Measurements from ENCODE around the gene MARCO. TPM values are rescaled to one million over a fixed set of nuclear protein-coding genes. Genes with fewer than 3 reads are reported as not detected.
"Not testable (repeated sequence)": the region's sequence is repeated elsewhere in the genome, so short reads cannot be mapped to it uniquely, and the experiment has no call there.

The MARCO gene
- total RNA-seq, 2 donors from 2014 or later = not detected

- DNase-seq (no peak), ATAC-seq (no peak)
- H3K27me3 Mint-ChIP-seq = peaks cover 42% of the 10 kb centered on the region
- no peak overlapping the region for H3K27ac Mint-ChIP-seq
- H3K9me3 ChIP-seq (ENCODE audit: control insufficient read depth, low read length, poor library complexity, severe bottlenecking) = no peaks in the 10 kb centered on the region
- peaks cover 2% of the 10 kb centered on the region for H3K36me3 Mint-ChIP-seq (ENCODE audit: low read depth)
- peaks cover 2% of the 10 kb centered on the region for H3K4me1 Mint-ChIP-seq
- no peak overlapping the region for H3K4me3 Mint-ChIP-seq
Observed at GRCh38 chr2:118987886-118988285, 45.9 kb downstream of the MARCO start.

- Mint-ChIP-seq H3K4me3 (no peak overlapping the region), H3K4me1 (peaks cover 5% of the 10 kb centered on the region), H3K36me3 (ENCODE audit: low read depth) (peaks cover 2% of the 10 kb centered on the region), H3K27me3 (peaks cover 41% of the 10 kb centered on the region), H3K27ac (no peak overlapping the region)
- ATAC-seq = no peak
- DNase-seq = no peak
- no peaks in the 10 kb centered on the region for H3K9me3 ChIP-seq (ENCODE audit: control insufficient read depth, low read length, poor library complexity, severe bottlenecking)
Observed at GRCh38 chr2:118988706-118989105, 46.7 kb downstream of the MARCO start.

GRCh38 chr2:118989481-118989880, 47.5 kb downstream of the MARCO start:
- Mint-ChIP-seq H3K4me3 (no peak overlapping the region), H3K27ac (no peak overlapping the region), H3K27me3 (peaks cover 39% of the 10 kb centered on the region), H3K36me3 (ENCODE audit: low read depth) (peaks cover 2% of the 10 kb centered on the region), H3K4me1 (peaks cover 5% of the 10 kb centered on the region)
- no peaks in the 10 kb centered on the region for H3K9me3 ChIP-seq (ENCODE audit: control insufficient read depth, low read length, poor library complexity, severe bottlenecking)
- no peak for DNase-seq
- no peak for ATAC-seq

- DNase-seq (no peak), ATAC-seq (no peak)
- Mint-ChIP-seq H3K4me1 (peaks cover 5% of the 10 kb centered on the region), H3K27me3 (peaks cover 31% of the 10 kb centered on the region), H3K27ac (no peak overlapping the region), H3K36me3 (ENCODE audit: low read depth) (peaks cover 2% of the 10 kb centered on the region), H3K4me3 (no peak overlapping the region)
- no peaks in the 10 kb centered on the region for H3K9me3 ChIP-seq (ENCODE audit: control insufficient read depth, low read length, poor library complexity, severe bottlenecking)
Observed at GRCh38 chr2:118990757-118991545, 49.0 kb downstream of the MARCO start.

- H3K27ac Mint-ChIP-seq = no peak overlapping the region
- H3K4me3 Mint-ChIP-seq = no peak overlapping the region
- peaks cover 27% of the 10 kb centered on the region for H3K27me3 Mint-ChIP-seq
- DNase-seq (no peak), ATAC-seq (no peak)
- H3K36me3 Mint-ChIP-seq (ENCODE audit: low read depth) = peaks cover 2% of the 10 kb centered on the region
- peaks cover 5% of the 10 kb centered on the region for H3K4me1 Mint-ChIP-seq
- H3K9me3 ChIP-seq (ENCODE audit: control insufficient read depth, low read length, poor library complexity, severe bottlenecking) = no peaks in the 10 kb centered on the region
Observed at GRCh38 chr2:118991554-118991953, 49.6 kb downstream of the MARCO start.

- Mint-ChIP-seq H3K4me1 (peaks cover 5% of the 10 kb centered on the region), H3K27me3 (peaks cover 18% of the 10 kb centered on the region), H3K4me3 (no peak overlapping the region), H3K36me3 (ENCODE audit: low read depth) (peaks cover 2% of the 10 kb centered on the region), H3K27ac (no peak overlapping the region)
- DNase-seq (no peak), ATAC-seq (no peak)
- no peaks in the 10 kb centered on the region for H3K9me3 ChIP-seq (ENCODE audit: control insufficient read depth, low read length, poor library complexity, severe bottlenecking)
Observed at GRCh38 chr2:118992740-118993391, 50.9 kb downstream of the MARCO start.

- DNase-seq (no peak), ATAC-seq (no peak)
- Mint-ChIP-seq H3K27me3 (peaks cover 18% of the 10 kb centered on the region), H3K36me3 (ENCODE audit: low read depth) (peaks cover 2% of the 10 kb centered on the region), H3K27ac (no peak overlapping the region), H3K4me1 (peaks cover 5% of the 10 kb centered on the region), H3K4me3 (no peak overlapping the region)
- H3K9me3 ChIP-seq (ENCODE audit: control insufficient read depth, low read length, poor library complexity, severe bottlenecking) = no peaks in the 10 kb centered on the region
Observed at GRCh38 chr2:118993392-118993752, 51.4 kb downstream of the MARCO start.

- no peak for DNase-seq
- Mint-ChIP-seq H3K36me3 (ENCODE audit: low read depth) (peaks cover 2% of the 10 kb centered on the region), H3K27me3 (peaks cover 12% of the 10 kb centered on the region), H3K27ac (no peak overlapping the region), H3K4me3 (no peak overlapping the region), H3K4me1 (peaks cover 5% of the 10 kb centered on the region)
- ATAC-seq = no peak
- no peaks in the 10 kb centered on the region for H3K9me3 ChIP-seq (ENCODE audit: control insufficient read depth, low read length, poor library complexity, severe bottlenecking)
Observed at GRCh38 chr2:118994172-118994700, 52.2 kb downstream of the MARCO start.

- no peaks in the 10 kb centered on the region for H3K9me3 ChIP-seq (ENCODE audit: control insufficient read depth, low read length, poor library complexity, severe bottlenecking)
- DNase-seq (no peak), ATAC-seq (no peak)
- H3K4me3 Mint-ChIP-seq = no peak overlapping the region
- peaks cover 7% of the 10 kb centered on the region for H3K27me3 Mint-ChIP-seq
- H3K27ac Mint-ChIP-seq = no peak overlapping the region
- peaks cover 2% of the 10 kb centered on the region for H3K36me3 Mint-ChIP-seq (ENCODE audit: low read depth)
- peaks cover 5% of the 10 kb centered on the region for H3K4me1 Mint-ChIP-seq
Observed at GRCh38 chr2:118994778-118995177, 52.8 kb downstream of the MARCO start.

GRCh38 chr2:119003856-119004255, 61.9 kb downstream of the MARCO start:
- H3K9me3 ChIP-seq (ENCODE audit: control insufficient read depth, low read length, poor library complexity, severe bottlenecking); H3K4me1 Mint-ChIP-seq; ATAC-seq; H3K4me3 Mint-ChIP-seq; H3K27ac Mint-ChIP-seq; H3K36me3 Mint-ChIP-seq (ENCODE audit: low read depth); DNase-seq: not testable (repeated sequence)
- peaks cover 19% of the 10 kb centered on the region for H3K27me3 Mint-ChIP-seq

GRCh38 chr2:119004602-119005001, 62.6 kb downstream of the MARCO start:
- DNase-seq (no peak), ATAC-seq (no peak)
- no peaks in the 10 kb centered on the region for H3K4me1 Mint-ChIP-seq
- H3K36me3 Mint-ChIP-seq (ENCODE audit: low read depth) = no peaks in the 10 kb centered on the region
- no peak overlapping the region for H3K4me3 Mint-ChIP-seq
- H3K27ac Mint-ChIP-seq = no peak overlapping the region
- peaks cover 20% of the 10 kb centered on the region for H3K27me3 Mint-ChIP-seq
- H3K9me3 ChIP-seq (ENCODE audit: control insufficient read depth, low read length, poor library complexity, severe bottlenecking) = no peaks in the 10 kb centered on the region

GRCh38 chr2:119005051-119005450, 63.1 kb downstream of the MARCO start:
- Mint-ChIP-seq H3K27me3 (peaks cover 25% of the 10 kb centered on the region), H3K4me3 (no peak overlapping the region), H3K36me3 (ENCODE audit: low read depth) (no peaks in the 10 kb centered on the region), H3K4me1 (no peaks in the 10 kb centered on the region), H3K27ac (no peak overlapping the region)
- no peak for ATAC-seq
- DNase-seq = no peak
- H3K9me3 ChIP-seq (ENCODE audit: control insufficient read depth, low read length, poor library complexity, severe bottlenecking) = no peaks in the 10 kb centered on the region

- no peaks in the 10 kb centered on the region for H3K36me3 Mint-ChIP-seq (ENCODE audit: low read depth)
- no peak overlapping the region for H3K27ac Mint-ChIP-seq
- ATAC-seq (no peak), DNase-seq (no peak)
- no peak overlapping the region for H3K4me3 Mint-ChIP-seq
- peaks cover 29% of the 10 kb centered on the region for H3K27me3 Mint-ChIP-seq
- H3K4me1 Mint-ChIP-seq = no peaks in the 10 kb centered on the region
- H3K9me3 ChIP-seq (ENCODE audit: control insufficient read depth, low read length, poor library complexity, severe bottlenecking) = no peaks in the 10 kb centered on the region
Observed at GRCh38 chr2:119005555-119005954, 63.6 kb downstream of the MARCO start.

Data from T-helper 17 cell (primary cell).